Hematopoietic multipotent progenitor cell treated with erythropoietin and hydrocortisone succinate and interleukin-3 and kit ligand, for 15 days (in vitro differentiated cells): ENCODE data around the gene RBM34.
"Not testable (repeated sequence)": the region's sequence is repeated elsewhere in the genome, so short reads cannot be mapped to it uniquely, and the experiment has no call there.

ENCODE experiments used
- DNase-seq: peaks from one replicate; pipeline ENCODE4 v3.0.0-alpha.2; 2015; ENCODE audit warnings: low spot score

The RBM34 gene, protein sequence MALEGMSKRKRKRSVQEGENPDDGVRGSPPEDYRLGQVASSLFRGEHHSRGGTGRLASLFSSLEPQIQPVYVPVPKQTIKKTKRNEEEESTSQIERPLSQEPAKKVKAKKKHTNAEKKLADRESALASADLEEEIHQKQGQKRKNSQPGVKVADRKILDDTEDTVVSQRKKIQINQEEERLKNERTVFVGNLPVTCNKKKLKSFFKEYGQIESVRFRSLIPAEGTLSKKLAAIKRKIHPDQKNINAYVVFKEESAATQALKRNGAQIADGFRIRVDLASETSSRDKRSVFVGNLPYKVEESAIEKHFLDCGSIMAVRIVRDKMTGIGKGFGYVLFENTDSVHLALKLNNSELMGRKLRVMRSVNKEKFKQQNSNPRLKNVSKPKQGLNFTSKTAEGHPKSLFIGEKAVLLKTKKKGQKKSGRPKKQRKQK

DNA sequence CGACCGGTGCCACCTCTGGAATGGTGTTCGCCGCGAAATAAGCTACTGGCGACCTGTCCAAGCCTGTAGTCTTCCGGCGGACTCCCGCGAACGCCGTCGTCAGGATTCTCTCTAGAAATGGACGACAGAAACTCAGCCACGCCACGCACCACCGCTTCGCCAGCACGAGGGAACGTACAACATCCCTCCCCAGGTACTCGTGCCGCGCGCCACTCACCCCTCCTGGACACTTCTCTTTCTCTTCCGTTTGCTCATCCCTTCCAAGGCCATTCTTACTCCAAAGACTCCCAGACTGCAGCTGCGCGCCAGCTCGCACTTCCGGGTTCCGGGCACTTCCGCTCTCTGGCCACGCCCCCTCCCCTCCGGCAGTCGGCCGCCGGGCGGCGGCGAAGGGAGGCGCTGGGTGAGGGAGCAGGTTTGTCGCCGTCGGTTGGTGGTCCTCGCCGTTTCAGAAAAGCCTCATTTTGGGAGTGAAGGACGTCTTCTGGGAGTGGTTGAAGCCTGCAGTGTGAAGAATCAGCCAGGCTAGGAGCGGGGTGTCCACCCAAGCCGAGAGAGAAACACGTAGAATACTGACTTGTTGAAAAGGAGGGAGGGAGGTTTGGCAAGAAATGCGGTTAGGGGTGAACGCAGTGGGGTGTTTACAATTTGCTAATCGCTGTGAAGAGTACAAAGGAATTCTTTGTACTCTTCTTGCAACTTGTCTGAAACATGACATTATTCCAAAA, at the start of gene RBM34:
Gene RBM34, minus strand, starts transcription at position 294 of the 728 bp plus-strand sequence. Its CDS starts 24 bp downstream, at position 270.
- DNase-seq, result peak; percentile 93

DNA sequence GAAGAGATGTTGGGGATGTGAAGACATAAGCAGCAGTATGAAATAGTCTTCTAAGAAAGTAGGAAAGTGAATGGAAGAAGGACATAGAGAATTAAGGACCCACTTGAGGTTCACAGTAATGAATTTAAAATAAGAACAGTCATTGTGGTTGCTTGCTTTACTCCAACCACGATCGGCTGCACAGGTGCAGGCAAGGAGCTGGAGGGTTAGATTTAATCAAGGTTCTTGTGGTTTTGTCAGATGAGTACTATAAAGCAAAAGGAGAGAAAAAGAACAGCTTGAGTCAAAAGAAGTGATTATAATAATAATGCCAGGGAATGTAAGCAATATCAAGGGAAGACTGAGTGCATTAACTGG, 46.1 kb upstream of the RBM34 start:
- no peak for DNase-seq

DNA sequence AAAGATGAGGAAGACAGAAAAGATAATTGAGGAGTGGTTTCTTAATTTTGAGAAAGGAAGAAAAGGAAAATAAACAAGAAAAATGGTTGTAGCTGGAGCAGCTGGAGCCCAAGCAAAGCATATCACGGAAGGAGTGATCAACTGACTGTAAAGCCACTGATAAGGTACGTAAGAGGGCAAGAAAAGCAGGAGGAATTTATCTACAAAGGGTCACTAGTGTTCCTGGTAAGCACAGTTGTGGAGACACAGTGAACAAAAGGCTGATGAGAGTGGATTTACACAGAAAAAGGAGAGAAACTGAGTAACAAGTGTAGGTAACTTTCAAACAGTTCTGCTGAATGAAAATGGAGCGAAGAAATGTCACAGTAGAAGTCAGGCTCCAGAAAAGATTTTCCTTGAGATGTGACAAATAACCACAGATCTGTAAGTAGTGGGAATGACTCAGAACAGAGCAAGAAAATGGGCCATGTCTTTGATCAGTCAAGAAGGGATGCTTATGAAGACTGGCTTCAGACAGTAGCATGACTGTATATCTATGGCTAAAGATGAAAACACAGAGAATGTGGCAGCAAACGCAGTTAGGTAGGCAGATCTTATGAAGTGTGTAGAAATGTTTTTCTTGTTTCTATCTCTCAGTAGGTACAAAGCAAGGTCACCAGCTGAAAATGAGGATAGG, 45.6 kb upstream of the RBM34 start:
- DNase-seq, result peak; percentile 15

DNA sequence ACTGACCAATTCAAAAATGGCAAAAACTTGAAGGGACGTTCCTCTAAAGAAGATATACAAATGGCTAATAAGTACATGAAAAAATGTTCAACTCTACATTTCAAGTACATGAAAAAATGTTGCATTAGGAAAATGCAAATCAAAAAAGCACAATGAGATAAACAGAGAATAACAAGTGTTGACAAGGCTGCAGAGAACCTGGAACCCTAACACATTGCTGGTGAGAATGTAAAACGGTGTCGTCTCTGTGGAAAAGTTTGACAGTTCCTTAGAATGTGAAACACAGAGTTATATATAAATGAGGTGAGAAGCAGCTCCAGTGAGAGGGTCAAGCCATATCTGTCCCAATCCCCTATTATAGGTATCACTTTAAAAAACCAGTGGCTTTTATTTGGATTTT, 44.6 kb upstream of the RBM34 start:
- no peak for DNase-seq

DNA sequence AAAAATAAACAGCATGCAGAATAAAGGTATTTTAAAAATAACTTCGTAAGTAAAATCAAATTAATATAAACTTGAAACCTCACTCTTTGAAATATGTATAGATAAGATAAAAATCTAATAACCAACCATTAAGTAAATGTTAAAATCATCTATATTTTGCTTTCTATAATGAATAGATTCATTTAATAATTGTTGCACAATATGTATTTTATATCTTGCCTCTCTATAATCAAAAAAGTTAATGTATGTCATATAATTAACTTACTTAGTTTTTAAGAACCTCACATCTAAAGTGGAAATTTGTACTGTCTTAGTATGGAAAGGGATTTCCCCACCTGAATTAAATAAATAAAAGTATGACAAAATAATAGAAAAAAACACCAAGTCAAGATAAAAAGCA, 42.4 kb upstream of the RBM34 start:
- DNase-seq, result no peak

DNA sequence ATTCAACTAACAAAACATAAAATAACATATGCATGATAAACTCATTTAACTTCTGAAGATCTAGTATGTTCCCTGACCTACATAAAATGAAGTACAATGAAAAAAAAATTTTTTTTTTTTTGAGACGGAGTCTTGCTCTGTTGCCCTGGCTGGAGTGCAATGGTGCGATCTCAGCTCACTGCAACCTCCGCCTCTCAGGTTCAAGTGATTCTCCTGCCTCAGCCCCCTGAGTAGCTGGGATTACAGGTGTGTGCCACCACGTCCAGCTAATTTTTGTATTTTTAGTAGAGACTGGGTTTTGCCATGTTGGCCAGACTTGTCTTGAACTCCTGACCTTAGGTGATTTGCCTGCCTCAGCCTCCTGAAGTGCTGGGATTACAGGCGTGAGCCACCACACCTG, 41.4 kb upstream of the RBM34 start:
- not testable (repeated sequence) for DNase-seq

DNA sequence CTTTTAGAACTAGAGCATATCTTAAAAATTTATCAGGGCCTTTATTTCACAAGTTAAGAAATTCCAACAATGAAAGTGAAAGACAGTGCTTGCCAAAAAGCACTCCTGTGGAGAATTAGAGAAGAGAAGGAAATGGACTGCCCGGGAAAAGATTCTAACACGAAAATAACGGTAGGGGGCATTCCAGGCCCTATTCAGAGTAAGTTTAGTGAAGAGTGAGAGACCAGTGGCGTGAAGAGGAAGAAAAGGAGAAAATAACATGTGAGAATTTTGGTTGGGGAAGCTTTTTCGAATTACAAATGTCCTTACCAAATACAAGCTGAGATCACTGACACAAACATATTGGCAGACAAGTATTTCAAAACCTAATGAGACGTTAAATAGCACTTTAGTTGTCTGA, 38.4 kb upstream of the RBM34 start:
- no peak for DNase-seq

DNA sequence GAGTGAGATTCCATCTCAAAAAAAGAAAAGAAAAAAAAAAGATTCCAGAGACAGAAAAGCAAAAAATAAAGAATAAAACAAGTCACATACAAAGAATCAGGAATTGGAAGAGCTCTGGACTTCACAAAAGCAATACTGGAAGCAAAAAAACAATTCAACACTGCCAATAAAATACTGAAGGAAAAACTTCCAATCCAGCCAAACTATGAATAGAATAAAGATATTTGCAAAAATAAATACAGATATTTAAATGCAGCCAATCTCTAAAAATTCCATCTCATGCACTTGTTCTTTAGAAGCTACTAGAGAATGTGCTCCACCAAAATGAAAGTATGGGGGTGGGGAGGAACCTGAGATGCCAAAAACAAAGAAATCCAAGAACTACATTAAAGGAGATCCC, 29.4 kb upstream of the RBM34 start:
- no peak for DNase-seq

DNA sequence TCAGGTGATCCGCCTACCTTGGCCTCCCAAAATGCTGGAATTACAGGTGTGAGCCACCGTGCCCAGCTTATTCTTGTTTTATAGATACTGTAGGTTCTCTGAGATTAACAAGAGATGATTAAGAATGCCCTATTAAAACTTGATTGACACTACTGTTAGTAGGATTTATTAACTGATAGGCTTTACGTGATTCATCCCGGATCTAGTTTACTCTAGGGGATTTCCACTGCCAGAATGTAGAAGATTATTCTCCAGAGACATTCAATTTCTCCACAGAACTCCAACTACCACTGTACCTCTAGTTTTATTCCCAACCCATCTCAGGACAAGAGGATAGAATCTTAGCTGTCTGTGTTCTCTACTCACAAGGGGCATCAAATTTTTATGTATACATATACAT, 26.3 kb upstream of the RBM34 start:
- DNase-seq, result no peak

DNA sequence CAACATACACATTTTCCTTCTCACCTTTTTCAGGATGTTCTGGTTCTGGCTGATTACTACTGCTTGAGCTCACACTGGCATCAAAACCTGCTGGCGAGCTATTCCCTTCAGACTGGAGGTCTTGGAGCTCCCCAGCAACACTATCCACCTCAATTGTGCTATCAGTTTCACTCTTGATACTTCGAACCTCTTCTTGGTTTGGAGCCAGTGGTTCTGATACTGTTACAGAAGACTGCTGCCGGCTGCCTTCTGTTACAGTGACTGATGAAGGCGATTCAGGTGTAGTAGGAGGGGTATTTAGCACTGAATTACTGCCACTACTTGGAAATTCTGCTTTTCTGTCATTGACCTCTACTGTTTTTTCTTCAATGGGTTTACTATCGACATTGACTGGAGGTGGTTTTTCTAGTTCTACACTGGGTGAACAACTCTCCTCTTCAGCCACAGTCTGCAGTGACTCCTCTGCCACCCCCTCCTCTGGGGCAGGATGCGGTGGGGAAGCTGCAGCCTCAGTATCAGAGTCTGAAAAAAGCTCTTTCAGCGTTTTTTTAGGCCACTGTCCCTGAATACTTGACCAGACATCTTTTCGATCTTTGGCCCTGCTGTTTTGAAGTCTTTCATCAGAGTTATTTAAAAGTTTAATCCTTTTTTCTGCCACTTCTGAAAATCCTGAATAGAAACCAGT, 20.7 kb upstream of the RBM34 start:
- no peak for DNase-seq

DNA sequence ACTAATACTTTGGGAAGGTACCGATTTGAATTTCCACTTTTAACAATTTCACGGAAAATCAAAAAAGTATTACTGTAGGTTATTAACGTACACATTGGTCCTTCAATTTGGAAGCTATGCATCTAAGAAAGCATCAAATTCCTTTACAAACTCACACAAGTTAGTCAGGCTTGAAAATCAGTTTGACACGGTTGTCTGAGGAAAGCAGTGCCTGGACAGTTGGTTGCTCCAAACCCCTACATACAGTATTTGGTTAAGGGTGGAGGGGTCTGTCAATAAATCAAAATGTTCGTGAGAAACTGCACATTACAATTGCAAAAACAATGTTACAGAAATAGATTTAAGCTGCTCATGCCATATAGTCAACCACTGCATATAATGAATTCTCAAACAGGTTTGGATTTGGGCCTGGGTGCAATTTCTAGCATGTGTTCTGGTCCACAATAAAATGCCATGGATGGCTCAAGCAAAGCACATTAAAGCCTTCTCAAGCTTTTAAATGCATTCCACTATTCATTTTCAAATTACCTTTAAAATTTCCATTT, 19.9 kb upstream of the RBM34 start:
- DNase-seq, result no peak

DNA sequence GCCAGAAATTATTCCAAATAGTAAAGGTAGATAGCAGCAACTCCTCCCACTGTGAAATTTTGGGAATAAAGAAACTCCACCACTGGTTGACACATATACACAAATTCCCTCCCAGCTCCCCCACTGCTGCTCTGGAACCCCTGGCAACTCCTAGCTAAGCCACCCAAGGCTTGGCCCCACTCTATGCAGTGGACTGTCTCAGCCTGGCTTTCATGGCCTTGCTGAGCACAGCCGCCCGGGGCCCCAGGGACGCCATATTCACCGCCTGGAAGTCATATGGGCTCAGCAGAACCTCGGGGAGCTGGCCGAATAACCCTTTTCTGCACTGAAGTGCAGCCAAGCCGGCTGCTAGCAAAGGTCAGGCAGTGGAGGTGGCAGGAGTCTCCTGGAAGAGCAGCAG, 15.4 kb upstream of the RBM34 start:
- no peak for DNase-seq

DNA sequence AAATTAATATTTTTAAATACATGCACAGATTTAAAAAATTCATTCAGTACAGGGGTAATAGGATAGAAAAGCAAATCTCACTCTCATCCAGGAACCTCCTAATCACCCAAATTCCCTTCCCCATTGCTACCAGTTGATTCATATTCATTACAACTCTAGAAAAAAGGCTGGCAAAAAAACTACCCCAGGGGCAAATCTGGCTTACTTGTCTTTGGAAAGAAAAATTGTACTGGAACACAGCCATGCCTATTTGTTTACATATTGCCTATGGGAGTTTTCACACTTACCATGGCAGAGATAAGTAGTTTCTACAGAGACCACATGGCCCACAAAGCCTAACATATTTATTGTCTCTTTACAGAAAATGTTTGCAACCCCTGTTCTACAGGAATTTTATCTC, 8.9 kb upstream of the RBM34 start:
- DNase-seq, result no peak

DNA sequence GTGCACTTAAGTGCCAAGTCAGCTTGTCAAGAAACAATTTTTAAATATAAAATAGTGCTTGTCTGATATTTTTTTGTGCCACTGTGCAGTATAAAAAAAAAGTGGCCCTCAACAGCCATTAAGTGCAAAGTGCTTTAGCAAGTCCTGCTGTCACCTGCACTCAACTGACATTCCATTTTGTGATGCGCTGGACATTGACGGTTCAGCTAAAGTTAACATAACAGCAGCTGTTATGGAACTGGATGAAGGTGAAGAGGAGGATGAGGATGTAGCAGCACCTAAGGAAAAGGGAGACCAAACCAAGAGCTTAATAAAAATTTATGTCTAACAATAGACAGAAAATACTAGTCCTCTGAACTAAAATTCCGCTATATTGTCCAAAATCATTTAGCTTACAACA, 7.3 kb upstream of the RBM34 start:
- no peak for DNase-seq

DNA sequence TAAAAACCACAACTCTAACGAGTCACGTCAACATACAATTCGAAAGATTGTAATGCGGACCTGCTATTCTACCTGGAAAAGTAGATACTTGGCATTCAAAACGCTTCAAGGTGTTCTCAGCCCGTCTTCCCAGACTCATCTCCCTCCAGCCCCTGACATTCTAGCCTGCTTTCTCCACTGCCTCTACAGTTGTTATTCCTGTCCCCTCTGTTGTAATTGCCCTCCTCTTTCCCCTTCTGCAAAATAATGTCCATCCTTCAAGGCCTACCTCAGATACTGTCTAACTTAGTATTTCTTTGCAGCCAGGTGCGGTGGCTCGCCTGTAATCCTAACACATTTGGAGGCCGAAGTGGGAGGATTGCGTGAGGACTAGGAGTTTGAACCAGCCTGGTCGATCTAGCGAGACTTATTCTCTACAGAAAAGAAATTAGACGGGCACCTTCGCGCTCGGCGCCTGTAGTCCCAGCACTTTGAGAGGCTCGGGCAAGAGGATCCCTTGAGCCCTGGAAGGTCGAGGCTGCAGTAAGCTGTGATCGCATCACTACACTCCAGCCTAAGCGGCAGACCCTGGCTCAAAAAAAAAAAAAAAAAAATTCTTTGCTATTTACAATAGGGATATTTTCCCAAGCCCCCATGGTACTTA, 756 bp upstream of the RBM34 start:
- DNase-seq, result no peak

DNA sequence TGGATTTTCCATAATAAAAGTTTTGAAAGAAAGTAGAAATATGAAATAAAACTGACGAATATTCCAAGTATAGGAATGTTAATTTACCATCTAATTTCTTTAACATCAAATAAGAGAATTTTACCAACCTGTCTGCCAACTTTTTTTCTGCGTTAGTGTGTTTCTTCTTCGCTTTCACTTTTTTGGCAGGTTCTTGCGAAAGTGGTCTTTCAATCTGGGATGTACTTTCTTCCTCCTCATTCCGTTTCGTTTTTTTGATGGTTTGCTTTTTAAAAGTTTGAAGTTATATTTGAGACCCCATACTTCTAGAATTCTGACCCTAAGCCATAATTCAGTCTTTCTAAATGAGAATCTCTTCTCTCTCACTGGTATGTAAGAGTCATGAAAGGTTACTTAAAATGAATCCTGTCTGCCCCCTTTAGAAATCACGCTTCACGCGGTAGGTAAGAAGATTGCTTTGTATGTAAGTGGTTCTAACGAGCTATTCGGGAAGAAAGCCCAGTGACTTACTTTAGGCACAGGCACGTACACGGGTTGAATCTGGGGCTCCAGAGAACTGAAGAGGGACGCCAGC, 580 bp downstream of the RBM34 start:
- peak; percentile 57 for DNase-seq

DNA sequence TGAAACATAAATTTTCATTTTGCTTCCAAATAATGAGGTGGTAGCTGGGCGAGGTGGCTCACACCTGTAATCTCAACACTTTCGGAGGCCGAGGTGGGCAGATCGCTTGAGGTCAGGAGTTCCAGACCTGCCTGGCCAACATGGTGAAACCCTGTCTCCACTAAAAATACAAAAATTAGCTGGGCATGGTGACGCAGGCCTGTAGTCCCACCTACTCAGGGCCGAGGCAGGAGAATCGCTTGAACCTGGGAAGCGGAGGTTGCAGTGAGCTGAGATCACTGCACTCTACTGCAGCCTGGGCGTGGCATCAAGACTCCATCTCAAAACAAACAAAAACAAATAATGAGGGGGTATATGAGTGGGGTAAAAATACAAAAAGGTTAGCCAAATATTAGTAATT, 1.1 kb downstream of the RBM34 start:
- DNase-seq, result not testable (repeated sequence)

DNA sequence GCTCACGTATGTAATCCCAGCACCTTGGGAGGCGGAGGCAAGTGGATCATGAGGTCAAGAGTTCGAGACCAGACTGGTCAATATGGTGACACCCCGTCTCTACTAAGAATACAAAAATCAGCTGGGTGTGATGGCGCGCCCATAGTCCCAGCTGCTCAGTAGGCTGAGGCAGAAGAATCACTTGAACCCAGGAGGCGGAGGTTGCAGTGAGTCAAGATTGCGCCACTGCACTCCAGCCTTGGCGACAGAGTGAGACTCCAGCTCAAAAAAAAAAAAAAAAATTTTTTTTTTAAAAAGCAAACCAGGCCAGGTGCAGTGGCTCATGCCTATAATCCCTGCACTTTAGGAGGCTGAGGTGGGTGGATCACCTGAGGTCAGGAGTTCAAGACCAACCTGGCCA, 1.8 kb downstream of the RBM34 start:
- DNase-seq, result not testable (repeated sequence)

DNA sequence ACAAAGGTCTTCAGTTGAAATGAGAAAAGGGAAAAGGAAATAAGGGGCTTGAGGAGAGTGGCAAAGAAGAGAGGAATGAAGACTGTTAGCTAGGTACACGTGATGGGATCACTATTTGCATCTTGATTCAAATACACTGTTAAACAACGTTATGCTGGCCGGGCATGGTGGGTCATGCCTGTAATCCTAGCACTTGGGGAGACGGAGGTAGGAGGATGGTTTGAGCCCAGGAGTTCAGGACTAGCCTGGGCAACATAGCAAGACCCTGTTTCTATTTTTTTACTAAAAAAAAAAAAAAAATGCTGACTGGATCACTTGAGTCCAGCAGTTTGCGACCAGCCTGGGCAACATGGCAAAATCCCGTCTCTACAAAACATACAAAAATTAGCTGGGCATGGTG, 2.4 kb downstream of the RBM34 start:
- DNase-seq, result no peak

DNA sequence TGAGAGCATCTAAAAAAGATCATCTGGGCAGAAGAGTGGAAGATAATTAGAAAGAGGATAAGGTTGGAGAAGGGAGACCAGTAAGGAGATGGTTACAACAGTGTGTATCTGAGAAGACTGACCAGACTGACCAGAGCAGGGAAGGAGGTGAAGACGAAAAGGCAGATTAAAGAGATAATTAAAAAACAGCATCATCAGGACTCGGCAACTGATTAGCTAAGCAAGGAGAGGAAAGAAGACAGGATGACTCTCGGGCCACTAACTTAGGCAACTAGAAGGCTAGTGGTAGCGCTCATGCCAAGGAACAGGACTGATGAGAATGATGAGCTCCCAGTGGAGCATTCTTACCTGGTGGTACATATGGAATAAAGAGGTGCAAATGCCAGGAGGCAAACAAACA, 3.9 kb downstream of the RBM34 start:
- no peak for DNase-seq

DNA sequence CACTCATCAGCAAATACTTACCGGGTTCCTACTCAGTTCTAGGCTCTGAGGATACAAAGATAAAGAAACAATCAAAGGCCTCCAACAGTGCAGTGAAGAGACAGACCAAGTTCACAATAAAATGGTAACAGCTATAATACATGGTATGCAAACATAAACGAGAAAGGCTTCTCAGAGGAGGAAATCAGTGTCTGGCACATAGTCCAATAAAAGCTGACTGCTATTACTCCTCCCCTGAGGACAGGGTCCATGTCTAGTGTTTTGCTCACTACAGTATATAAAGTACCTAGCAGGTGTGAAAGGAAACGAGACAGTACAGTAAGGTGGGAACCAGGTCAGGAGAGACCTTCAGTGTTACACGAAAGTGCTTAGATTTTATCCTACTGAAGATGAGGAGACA, 4.3 kb downstream of the RBM34 start:
- DNase-seq, result no peak
